ENCODE measurements around the gene AGXT.
A peak's percentile ranks its signal among the peaks of the same experiment; 100 is the strongest.
"Not testable (repeated sequence)": the region's sequence is repeated elsewhere in the genome, so short reads cannot be mapped to it uniquely, and the experiment has no call there.

AGXT gene

DNA sequence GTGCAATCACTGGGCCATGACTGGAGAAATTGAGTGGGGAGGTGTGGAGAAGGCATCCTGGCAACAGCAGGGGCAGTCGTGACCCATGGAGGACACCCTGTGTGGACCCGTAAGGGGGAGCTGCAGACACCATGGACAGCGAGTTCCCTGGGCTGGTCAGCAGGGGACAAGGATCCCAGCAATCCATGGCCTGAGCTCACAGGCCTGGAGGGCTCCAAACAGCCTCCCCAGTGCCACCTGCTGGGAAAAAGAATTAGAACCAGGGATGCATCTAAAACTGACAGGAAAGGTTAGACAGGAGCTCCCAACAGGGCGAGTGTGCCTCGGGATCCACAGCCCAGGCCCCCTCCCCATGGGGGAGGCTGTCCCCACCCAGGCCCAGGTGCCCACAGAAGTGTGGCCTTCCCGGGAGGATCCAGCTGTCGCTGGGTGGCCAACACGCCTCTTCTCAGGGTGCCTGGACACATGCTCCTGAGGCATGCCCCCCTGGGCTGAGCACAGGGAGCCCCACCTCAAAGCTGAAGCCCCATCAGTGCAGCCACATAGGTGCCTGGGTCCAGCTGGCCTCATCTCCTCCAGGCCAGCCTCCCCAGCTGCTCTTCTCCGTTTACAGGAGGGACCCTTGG lies 28.1 kb upstream of the AGXT start:
- DNase-seq, result peak; percentile 41

DNA sequence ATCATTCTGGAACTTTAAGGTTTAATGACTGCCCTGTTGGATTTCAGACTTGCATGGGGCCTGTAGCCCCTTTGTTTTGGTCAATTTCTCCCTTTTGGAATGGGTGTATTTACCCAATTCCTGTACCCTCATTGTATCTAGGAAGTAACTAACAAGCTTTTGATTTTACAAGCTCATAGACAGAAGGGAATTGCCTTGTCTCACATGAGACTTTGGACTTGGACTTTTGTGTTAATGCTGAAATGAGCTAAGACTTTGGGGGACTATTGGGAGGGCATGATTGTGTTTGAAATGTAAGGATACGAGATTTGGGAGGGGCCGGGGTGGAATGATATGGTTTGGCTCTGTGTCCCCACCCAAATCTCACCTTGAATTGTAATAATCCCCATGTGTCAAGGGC lies 22.3 kb upstream of the AGXT start:
- not testable (repeated sequence) for DNase-seq

DNA sequence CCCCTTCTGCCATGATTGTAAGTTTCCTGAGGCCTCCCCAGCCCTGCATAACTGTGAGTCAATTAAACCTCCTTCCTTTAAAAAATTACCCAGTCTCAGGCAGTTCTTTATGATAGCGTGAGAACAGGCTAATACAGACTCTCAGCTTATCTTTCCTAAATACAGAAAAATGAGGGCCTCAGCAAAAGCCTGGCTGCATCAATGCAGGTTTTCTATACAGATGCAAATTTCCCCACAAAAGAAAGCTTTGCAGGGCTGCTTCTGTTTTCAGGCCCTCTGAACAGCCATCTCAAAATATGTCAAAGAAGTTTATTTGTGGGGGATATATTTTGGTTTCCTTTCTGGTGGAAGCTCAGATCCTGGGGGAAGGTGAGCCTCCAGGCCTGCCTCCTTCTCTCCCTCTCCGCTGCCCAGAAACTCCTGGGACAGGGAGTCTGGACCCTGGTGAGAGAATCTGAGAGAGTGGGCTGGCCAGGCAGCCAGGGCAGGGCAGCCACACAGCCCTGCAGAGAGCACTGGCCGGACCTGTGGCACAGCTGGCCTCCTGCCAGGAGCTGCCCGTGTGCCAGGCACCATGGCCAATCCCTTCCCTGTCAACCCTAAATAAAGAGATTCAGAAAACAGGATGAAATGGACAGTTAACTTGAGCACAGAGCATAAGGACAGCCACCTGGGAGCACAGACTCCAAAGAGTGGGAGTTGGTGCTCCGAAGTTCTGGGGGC lies 21.6 kb upstream of the AGXT start:
- no peak for DNase-seq

DNA sequence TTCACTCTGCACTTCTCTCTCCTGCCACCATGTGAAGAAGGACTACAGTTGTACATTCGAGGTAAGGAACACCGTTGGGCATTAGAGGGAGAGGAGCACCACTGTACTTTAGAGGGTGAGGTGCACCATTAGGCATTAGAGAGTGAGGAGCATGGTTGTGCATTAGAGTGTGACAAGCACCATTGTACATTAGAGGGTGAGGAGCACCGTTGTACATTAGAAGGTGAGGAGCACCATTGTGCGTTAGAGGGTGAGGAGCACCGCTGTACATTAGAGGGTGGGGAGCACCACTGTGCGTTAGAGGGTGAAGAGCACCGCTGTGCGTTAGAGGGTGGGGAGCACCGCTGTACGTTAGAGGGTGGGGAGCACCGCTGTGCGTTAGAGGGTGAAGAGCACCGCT lies 20.8 kb upstream of the AGXT start:
- no peak for DNase-seq

DNA sequence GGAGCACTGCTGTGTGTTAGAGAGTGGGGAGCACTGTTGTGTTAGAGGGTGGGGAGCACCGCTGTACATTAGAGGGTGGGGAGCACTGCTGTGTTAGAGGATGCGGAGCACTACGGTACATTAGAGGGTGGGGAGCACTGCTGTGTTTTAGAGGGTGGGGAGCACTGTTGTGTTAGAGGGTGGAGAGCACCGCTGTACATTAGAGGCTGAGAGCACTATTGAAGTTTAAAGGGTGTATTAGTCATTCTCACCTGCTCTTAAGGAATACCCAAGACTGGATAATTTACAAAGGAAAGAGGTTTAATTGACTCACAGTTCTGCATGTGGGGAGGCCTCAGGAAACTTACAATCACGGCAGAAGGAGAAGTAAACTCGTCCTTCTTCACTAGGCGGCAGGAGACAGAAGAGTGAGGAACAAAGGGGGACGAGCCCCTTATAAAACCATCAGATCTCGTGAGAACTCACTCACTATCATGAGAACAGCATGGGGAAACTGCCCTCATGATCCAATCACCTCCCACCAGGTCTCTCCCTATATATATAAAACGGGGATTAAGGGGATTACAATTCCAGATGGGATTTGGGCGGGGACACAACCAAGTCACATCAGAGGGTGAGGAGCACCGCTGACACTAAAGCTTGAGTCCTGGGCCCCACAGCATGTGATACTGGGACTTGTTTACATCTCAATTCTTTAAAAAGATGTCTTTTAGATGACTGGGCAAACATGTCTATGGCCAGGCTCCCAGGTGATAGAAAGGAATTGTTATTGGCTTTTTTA lies 19.5 kb upstream of the AGXT start:
- no peak for DNase-seq

DNA sequence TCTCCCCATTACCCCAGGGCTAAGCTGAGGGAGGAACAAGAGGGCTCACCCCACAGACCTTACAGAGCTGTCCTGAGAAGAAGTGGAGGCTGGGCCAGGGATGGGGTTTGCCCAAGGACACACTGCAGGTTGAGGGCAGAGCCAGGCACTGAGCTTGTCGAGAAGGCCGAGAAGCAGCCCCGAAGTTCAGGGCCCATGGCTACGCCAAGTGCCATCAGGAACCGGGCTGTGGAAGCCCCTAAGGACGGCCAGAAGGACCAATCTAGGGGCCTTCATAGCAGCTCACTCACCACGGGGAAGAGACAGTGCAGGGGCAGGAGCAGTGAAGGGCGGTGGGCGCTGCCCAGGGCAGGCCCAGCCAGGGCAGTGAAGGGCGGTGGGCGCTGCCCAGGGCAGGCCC lies 18.6 kb upstream of the AGXT start:
- DNase-seq, result no peak

DNA sequence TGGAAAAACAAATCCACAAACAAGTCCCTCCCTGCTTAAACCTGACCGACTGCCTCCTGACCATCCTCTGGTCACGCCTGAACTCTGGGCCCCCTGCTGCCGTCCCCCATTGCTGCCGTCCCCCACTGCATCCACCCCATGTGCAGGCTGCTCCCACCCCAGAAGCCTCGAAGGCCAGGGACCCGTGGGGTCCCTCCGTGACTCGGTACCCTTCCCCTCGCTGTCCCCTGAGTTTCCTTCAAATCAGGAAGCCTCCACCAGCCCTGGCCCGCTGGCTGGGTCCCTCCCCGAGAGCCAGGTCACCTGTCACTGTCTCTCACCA lies 17.9 kb upstream of the AGXT start:
- DNase-seq, result no peak

DNA sequence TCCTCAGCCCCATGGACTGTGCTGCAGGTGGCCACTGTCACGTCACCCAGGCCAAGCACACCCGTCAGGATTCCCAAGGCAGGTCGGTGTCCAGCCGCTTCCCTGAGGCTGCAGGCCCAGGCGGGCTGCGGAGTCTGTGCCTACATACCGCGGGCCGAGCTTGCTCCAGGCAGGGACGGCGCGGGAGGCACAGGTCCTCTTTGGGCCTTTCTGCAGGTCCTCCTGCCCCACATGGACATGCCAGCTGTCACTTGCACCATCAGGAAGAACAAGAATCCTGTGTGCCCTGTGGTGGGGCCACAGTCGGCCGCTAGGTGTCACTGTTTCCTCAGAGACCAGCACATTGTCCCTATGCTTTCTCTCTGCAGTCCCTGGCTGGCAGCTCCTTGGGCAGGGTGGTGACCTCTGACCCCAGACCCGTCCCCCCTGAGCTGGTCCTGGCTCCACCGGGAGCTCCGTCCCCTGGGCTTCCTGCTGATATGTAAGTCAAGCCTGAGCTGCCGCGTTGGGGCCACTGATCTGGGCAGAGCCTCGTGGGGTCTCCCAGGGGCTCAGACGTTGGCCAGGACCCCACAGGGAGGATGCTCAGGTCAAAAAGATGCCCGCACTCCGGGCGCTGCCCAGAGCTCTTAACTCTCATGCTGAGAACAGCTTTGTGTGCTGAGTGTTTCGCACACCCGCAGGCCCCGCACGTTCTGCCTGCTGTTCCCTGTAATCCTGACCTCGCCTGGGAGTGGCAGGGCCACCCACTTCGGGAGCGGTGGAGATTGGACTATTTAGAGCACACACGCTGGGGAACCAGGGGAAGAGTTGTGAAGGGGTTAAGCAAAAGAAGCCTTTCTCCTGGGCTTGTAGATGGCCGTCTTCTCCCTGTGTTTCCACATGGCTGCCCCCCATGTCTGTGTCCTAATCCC lies 17.3 kb upstream of the AGXT start:
- peak; percentile 62 for DNase-seq

DNA sequence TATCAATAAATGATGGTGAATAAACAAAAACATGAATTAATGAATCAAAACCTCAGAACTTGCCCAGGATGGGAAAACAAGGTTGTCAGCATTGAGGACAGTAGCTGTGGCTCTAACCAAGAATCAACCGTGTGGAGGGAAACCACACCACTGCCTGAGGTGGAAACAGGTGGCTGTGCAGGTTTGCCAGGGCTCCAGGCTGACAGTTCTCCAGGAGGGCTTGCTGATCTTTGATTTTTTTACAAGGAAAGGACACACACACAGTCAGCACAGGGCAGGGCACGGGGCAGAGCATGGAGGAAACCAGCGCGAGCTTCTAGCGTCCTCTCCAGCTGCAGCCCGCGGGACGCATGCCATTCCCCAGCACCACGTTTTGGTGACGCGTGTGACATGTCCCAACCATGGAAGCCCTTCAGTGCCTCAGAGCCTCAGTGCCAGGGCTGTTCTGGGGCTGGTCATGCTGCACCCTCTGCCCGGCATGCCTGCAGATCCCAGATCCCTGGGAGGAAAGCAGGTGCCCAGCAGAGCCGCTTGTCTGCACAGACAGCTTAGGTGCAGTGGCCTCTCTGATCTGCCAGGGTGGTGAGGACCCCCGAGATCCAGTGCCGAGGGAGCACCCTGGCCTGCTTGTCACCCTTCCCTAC lies 15.8 kb upstream of the AGXT start:
- DNase-seq, result no peak

DNA sequence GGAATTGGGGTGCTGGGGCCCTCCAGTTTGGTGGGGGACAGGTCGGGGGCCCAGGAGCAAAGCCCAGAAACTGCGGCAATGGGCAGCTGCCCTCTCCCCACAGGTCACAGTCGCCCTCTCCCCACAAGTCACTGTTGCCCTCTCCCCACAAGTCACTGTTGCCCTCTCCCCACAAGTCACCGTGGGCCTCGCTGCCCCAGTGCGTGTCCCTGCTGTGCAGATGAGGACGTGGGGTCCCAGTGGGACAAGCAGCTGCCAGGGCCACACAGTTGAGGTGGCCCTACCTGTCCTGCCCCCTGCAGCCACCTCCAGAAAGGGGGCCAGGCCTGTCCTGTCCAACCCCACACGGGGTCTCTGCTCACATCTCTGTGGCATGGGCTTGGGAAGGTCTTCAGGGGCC lies 13.0 kb upstream of the AGXT start:
- no peak for DNase-seq

DNA sequence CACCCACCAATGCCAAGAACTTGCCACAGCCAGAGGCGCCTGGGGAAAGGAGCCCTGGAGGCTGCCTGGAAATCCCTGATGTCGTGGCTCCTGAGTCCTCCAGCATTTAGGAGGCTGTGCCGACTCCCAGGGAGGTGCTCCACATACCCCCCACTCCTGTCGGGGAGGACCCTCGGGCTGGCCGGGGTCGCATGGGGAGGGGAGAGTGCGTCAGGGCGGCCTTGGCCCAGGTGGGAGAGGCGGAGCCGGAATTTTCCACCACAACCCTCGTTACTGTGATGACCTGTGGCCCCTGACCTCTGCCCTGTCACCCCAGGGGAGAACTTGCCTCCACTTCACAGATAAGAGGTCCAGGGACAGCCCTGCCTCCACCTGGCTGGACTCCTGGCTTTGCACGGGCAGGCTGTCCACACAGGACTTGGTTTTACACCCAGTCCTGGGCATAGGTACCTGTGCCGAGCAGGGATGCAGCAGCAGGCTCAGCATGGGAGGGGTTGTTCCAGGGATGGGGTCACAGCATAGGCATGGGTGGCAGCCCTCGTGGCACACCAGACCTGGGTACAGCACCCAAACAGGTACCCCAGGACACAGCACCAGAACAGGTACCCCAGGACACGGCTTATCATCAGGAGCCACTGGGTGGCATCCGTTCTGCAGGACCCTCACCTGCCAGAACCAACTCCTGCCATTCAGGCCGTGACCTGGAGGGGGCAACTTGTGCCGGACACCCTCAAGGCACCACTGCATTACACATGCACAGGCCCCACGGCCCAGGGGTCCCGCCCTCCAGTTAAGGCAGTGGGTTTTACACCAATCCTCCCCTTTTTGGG lies 12.3 kb upstream of the AGXT start:
- DNase-seq, result no peak

DNA sequence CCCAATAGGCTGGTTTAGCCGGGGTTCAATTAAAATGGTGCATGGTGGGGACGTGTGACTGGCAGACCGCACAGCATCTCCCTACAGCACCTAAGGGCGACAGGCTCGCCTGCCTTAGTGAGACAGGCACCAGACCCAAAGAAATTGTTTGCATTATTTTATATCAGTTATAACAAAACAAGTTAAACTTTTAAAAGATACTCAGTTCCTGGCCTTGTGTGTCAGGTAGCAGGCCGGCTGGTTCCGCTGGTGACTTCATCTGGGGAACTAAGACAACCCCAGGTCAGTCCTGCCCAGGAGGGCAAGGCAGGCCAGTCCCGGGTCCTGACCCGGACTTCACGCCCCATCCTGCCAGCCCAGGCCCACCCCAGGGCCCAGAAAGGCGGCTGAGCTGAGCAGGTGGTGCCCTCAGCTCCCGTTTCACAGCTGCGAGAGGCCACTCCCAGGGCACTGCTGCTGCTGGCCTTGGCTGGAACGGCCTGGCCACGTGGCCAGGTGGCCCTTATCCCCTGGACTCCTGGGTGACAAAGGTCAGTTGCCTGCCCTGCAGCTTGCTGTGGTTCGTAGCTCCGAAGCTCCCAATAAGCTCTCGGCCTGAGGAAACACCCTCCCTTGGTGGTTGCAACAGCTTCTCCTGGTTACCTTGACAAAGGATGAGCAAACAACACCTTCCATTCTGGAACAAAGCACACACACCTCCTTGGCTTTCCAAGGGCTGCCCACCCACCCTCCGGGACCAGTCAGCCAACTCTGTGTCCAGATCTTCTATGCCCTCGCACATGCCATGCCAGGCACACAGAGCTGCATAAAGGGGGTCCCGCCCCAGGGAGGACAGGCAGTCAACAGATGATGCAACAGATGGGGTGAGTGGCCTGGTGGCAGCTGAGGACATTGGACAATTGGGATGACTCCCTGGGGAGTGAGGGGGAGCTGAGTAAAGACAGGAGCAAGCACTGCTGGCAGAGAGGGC lies 11.3 kb upstream of the AGXT start:
- DNase-seq, result no peak

DNA sequence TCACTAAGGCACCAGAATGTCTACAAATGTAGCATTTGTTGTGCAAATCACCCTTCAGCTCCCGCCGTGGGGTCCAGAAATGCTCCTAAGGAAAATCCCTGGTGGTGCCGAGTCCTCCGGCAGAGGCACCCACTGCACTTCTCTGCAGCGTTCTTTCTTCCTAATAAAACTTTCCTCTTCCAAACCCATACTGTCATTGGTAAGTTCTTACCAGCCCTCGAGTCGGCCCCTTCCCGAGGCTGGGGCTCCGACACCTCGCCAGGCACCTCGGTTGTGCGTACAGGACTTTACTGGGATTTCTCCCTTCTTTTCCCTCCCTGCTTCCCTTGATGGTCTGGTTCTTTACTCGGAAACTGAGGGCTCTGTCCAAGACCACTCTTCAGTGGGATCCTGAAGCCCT lies 10.3 kb upstream of the AGXT start:
- no peak for DNase-seq

DNA sequence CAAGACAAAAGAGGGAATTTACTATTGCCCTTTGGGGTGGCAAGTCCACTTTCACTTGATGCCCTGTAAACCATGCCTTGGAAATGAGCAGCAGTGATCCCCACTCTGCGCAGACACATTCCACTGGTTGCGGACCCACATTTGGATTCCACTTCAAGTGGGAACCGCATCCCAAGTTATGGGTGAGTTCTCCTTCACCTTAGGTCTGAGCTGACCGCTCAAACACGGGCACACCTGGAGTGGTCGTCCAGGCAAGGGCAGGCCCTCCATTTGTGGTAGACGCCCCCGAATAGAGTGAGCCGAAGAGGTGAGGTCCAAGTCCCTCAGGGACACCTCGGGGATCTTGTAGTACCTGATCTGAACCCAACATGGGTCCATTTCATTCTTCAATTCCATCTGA lies 9.8 kb upstream of the AGXT start:
- DNase-seq, result no peak

DNA sequence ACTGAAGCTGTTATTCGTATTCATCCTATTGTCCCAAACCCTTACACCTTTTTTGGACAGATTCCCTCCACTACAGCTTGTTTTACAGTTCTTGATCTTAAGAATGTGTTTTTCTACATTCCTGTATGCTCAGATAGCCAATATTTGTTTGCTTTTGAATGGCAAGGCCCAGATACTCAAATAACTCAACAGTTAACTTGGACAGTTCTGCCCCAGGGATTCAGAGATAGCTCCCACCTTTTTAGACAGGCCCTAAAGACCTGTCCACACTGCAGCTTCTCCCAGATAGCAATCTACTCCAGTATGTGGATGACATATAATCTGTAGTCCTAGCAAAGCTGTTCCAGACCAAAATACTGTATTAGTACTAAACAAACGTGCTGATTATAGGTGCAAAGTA lies 7.1 kb upstream of the AGXT start:
- DNase-seq, result no peak

DNA sequence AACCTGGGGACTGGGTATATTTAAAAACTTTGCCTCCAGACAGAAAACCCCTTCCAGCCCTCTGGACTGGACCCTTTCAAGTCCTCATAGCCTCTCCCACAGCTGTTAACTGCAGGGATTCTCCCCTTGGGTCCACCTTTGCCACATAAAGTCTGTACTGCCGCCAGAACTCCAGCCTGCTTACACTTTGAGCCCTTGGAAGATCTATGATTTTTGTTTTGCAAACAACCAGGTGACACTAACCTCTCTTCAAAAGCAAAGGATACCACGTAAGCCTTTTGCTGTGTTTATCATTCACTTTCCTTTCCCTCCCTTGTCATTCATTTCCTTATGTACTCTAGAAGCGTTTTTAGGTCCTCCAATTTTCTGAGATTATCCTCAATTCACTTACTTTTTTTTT lies 4.1 kb upstream of the AGXT start:
- DNase-seq, result no peak

DNA sequence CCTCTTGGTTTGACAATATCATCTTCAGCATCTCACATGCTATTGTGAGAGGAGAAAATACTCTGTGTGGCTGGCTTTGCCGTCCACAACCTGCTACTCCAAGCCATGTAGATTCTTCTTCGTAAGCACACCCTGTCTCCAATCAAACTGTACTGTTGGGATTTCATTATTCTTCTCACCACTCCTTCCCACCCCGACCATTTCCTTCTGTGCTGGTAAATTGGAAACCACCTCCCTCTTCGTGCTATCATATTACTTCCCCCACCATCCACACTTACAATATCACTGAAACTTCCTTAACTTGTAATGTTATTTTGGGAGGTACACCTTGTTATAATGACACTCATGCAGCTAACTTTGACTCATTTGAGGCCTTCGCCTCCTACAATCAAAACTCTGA lies 3.2 kb upstream of the AGXT start:
- DNase-seq, result no peak

DNA sequence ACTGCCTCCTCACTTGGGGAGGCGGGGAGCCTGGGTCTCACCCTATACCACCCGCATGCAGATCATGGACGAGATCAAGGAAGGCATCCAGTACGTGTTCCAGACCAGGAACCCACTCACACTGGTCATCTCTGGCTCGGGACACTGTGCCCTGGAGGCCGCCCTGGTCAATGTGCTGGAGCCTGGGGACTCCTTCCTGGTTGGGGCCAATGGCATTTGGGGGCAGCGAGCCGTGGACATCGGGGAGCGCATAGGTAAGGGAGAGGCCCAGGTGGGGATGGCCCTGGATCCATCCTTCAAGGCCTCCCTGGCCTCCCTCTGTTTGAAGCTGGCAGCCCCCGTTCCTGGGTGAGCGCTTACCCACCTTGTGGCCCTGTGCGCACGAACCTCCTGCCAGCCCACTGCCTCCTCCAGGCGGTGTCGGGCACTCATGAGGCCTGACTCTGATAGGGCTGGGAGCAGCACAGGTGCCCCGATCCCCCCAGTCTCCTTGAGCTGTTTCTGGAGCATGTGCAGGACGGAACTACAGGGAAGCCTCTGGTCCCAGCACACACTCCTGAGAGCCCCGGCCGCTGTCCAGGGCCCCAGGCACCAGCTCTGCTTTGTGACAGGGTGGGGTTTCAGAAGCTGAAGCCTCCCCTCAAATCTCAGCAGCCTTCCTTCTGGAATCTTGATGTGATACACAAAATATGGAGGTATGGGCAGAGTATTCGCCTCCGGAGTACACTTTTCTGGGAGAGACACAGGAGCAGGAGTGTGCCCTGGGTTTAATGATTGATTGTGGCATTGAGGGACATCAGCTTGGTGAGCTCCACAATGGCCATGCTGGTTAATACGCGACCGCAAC lies 708 bp downstream of the AGXT start:
- no peak for DNase-seq

All from fibroblast of skin of right biceps (primary cell).